ENCODE measurements around the gene AEBP1. TPM values are rescaled to one million over a fixed set of nuclear protein-coding genes. Genes with fewer than 3 reads are reported as not detected.

AEBP1 gene
- total and polyA plus RNA-seq, 9 of the 15 experiments (the other 6 are each of a cell fraction or from before 2014, with no cell fraction given), result 0.03 to 0.78 (median 0.30) TPM; not detected in 2

GRCh38 chr7:44112231-44112996 lies 8.3 kb downstream of the AEBP1 start (continued):
- TF ChIP-seq THRA (IDR thresholded peaks at IDR 0.05), result no peak
- peak; percentile 22; the same call in 1 of the 2 replicates for TF ChIP-seq RFX1 (IDR thresholded peaks at IDR 0.05)
- 0 out of 2 replicates have a peak, but pooled peaks have one; percentile 49 for TF ChIP-seq SUPT5H (IDR thresholded peaks at IDR 0.05)
- no peak for TF ChIP-seq NCOA2 (IDR thresholded peaks at IDR 0.05; ENCODE audit: partially characterized antibody in 2 of 2)
- TF ChIP-seq BHLHE40 (IDR thresholded peaks at IDR 0.05; ENCODE audit: low read length), result peak; percentile 28; the same call in 1 of the 2 replicates
- no peak for TF ChIP-seq CHCHD3 (CRISPR knock-in tag; IDR thresholded peaks at IDR 0.05)
- 0 out of 2 replicates have a peak, but pooled peaks have one; percentile 23 for TF ChIP-seq ETV5 (CRISPR knock-in tag; IDR thresholded peaks at IDR 0.05; ENCODE audit: low read depth)
- TF ChIP-seq MLX (CRISPR knock-in tag; conservative IDR thresholded peaks at IDR 0.05), result no peak
- TF ChIP-seq ZNF134 (CRISPR knock-in tag; conservative IDR thresholded peaks at IDR 0.05), result no peak
- TF ChIP-seq ZKSCAN1 (IDR thresholded peaks at IDR 0.05; ENCODE audit: low read depth, low read length), result no peak
- no peak for TF ChIP-seq MYC (IDR thresholded peaks at IDR 0.05; ENCODE audit: low read depth, low read length)
- no peak for TF ChIP-seq MYC (CRISPR knock-in tag; IDR thresholded peaks at IDR 0.05; ENCODE audit: borderline replicate concordance, low read depth)
- TF ChIP-seq CHD1 (IDR thresholded peaks at IDR 0.05; ENCODE audit: low read length), result no peak
- no peak for TF ChIP-seq POLR2B (IDR thresholded peaks at IDR 0.05; ENCODE audit: low read depth, partially characterized antibody)
- TF ChIP-seq NR3C1 (CRISPR knock-in tag; IDR thresholded peaks at IDR 0.05), result no peak
- peak; percentile 86 for TF ChIP-seq POLR2G (IDR thresholded peaks at IDR 0.05; ENCODE audit: low read depth, low read length)
- TF ChIP-seq TBP (optimal IDR thresholded peaks at IDR 0.05; ENCODE audit: low read depth, low read length), result no peak
- TF ChIP-seq NR2C1 (IDR thresholded peaks at IDR 0.05), result no peak
- no peak for TF ChIP-seq NR2C1 (tag; IDR thresholded peaks at IDR 0.05)
- TF ChIP-seq ZNF589 (CRISPR knock-in tag; IDR thresholded peaks at IDR 0.05; ENCODE audit: low read depth), result no peak
- TF ChIP-seq CC2D1A (IDR thresholded peaks at IDR 0.05), result no peak
- TF ChIP-seq POLR2A (conservative IDR thresholded peaks at IDR 0.05), result peak; percentile 53; the same call in 1 of the 2 replicates
- no peak for TF ChIP-seq NFRKB (IDR thresholded peaks at IDR 0.05; ENCODE audit: low read depth)
- no peak for TF ChIP-seq LARP7 (IDR thresholded peaks at IDR 0.05)
- TF ChIP-seq TSC22D4 (tag; IDR thresholded peaks at IDR 0.05), result no peak
- TF ChIP-seq ZC3H11A (IDR thresholded peaks at IDR 0.05; ENCODE audit: low read depth, low read length), result no peak
- no peak for TF ChIP-seq RBM15 (IDR thresholded peaks at IDR 0.05; ENCODE audit: insufficient read depth, low read length)
- TF ChIP-seq FIP1L1 (IDR thresholded peaks at IDR 0.05; ENCODE audit: low read depth, low read length, poor library complexity, severe bottlenecking), result peak; percentile 50
- peak; percentile 38; the same call in 1 of the 2 replicates for TF ChIP-seq ZNF740 (CRISPR knock-in tag; IDR thresholded peaks at IDR 0.05)
- TF ChIP-seq ZNF740 (tag; IDR thresholded peaks at IDR 0.05), result no peak
